HG02885 (cell line): ENCODE results near the gene CELSR2.

Experiments
- ATAC-seq: cut with Tn5 transposase; IDR thresholded peaks from one replicate; pipeline ENCODE4 v1.9.1; 2021; ENCODE audit warnings: mild to moderate bottlenecking; ENCODE audit not compliant: unreplicated experiment, poor library complexity

CELSR2 gene

GRCh38 chr1:109229531-109230127 is 19.7 kb upstream of the CELSR2 start:
- no peak for ATAC-seq

GRCh38 chr1:109231066-109231465 is 18.3 kb upstream of the CELSR2 start:
- ATAC-seq = no peak

GRCh38 chr1:109235137-109235536 is 14.2 kb upstream of the CELSR2 start:
- ATAC-seq = no peak

- ATAC-seq = no peak
These were observed 11.8 kb upstream of the CELSR2 start for GRCh38 chr1:109237512-109237911.

- ATAC-seq = no peak
These were observed 11.0 kb upstream of the CELSR2 start for GRCh38 chr1:109238382-109238781.

GRCh38 chr1:109239047-109239408 is 10.3 kb upstream of the CELSR2 start:
- no peak for ATAC-seq

- ATAC-seq = peak; percentile 67
These were observed 9.8 kb upstream of the CELSR2 start for GRCh38 chr1:109239409-109240068.

- no peak for ATAC-seq
These were observed 8.9 kb upstream of the CELSR2 start for GRCh38 chr1:109240158-109241152.

GRCh38 chr1:109241344-109241743 is 8.0 kb upstream of the CELSR2 start:
- ATAC-seq = no peak

GRCh38 chr1:109241841-109242345 is 7.4 kb upstream of the CELSR2 start:
- ATAC-seq = no peak

- no peak for ATAC-seq
These were observed 7.0 kb upstream of the CELSR2 start for GRCh38 chr1:109242387-109242786.

GRCh38 chr1:109243221-109243620 is 6.1 kb upstream of the CELSR2 start:
- ATAC-seq = no peak

GRCh38 chr1:109243860-109244552 is 5.3 kb upstream of the CELSR2 start:
- no peak for ATAC-seq

GRCh38 chr1:109246141-109246551 is 3.2 kb upstream of the CELSR2 start:
- ATAC-seq = no peak

GRCh38 chr1:109247401-109248365 is 1.7 kb upstream of the CELSR2 start:
- ATAC-seq = no peak

GRCh38 chr1:109248444-109248796 is 919 bp upstream of the CELSR2 start:
- ATAC-seq = no peak

GRCh38 chr1:109249654-109250401 is 489 bp downstream of the CELSR2 start:
- ATAC-seq = peak; percentile 41

- ATAC-seq = no peak
These were observed 1.3 kb downstream of the CELSR2 start for GRCh38 chr1:109250454-109251276.
